ENCODE results near the gene FAF1. TPM values are rescaled to one million over a fixed set of nuclear protein-coding genes. Genes with fewer than 3 reads are reported as not detected.

FAF1 gene
- total RNA-seq, 1 experiment from 2014 or later = 73.2 TPM

GRCh38 chr1:50422675-50422945 lies 537.5 kb downstream of the FAF1 start:
- H3K9ac ChIP-seq (ENCODE audit: low read length) = no peak overlapping the region
- no peaks in the 10 kb centered on the region for H3K4me1 ChIP-seq (ENCODE audit: control insufficient read depth in 1 of 2, insufficient read depth in 2 of 2, low read length in 2 of 2)
- no peaks in the 10 kb centered on the region for H3K36me3 ChIP-seq (ENCODE audit: control insufficient read depth in 1 of 2, insufficient read depth in 2 of 2, low read length in 2 of 2)
- no peak overlapping the region for H3K4me3 ChIP-seq (replicated peaks in 1 of 2; ENCODE audit: low read depth in 1 of 2, low read length in 2 of 2)
- ChIA-PET RAD21 (ENCODE audit: low non-redundant PET in 1 of 2, low total read pairs in 2 of 2, uncharacterized antibody in 2 of 2, unreplicated experiment in 2 of 2) (no interaction called here), POLR2A (no interaction called here), CTCF (no interaction called here)
- no peaks in the 10 kb centered on the region for H4K20me1 ChIP-seq (ENCODE audit: insufficient read depth)
- H3K27ac ChIP-seq (ENCODE audit: low read depth, low read length) = no peak overlapping the region
- no peaks in the 10 kb centered on the region for H3K9me2 ChIP-seq (ENCODE audit: insufficient read depth)
- DNase-seq (ENCODE audit: low read depth, low spot score) (no peak), ATAC-seq (no peak)
- H3K79me2 ChIP-seq (ENCODE audit: insufficient read depth, low read length) = no peaks in the 10 kb centered on the region
- intact Hi-C loops (cut with micrococcal nuclease) = no loop called here
- H3K4me2 ChIP-seq (ENCODE audit: low read length) = no peak overlapping the region
- no TSS peak for BruUV-seq (replicated peaks)
- no peaks in the 10 kb centered on the region for H3K27me3 ChIP-seq (ENCODE audit: insufficient read depth, low read length)
- TF ChIP-seq CTCF (IDR thresholded peaks at IDR 0.05 in 2 of 3, conservative IDR thresholded peaks at IDR 0.05 in 1 of 3; ENCODE audit: borderline replicate concordance in 1 of 3, insufficient read depth in 1 of 3, low read depth in 2 of 3, low read length in 2 of 3) (no peak), REST (IDR thresholded peaks at IDR 0.05; ENCODE audit: low read depth) (no peak), SIN3A (IDR thresholded peaks at IDR 0.05; ENCODE audit: low read depth) (no peak), YY1 (IDR thresholded peaks at IDR 0.05; ENCODE audit: extremely low read depth, insufficient replicate concordance, low read depth, low read length) (no peak), ZNF274 (IDR thresholded peaks at IDR 0.05; ENCODE audit: low read depth, low read length) (no peak), FOSL1 (IDR thresholded peaks at IDR 0.05; ENCODE audit: low read depth) (no peak)
- H2AFZ ChIP-seq (ENCODE audit: low read depth, low read length, poor library complexity, severe bottlenecking) = no peak overlapping the region
- no peaks in the 10 kb centered on the region for H3K9me3 ChIP-seq (ENCODE audit: control insufficient read depth in 1 of 2, insufficient read depth in 1 of 2, low read depth in 1 of 2, low read length in 2 of 2)
